Upper lobe of left lung (tissue), 4 donors: Measurements from ENCODE around the gene LDLRAD3.

Source experiments
- POLR2A ChIP-seq, 4 donors: fragments of 450-650 bp; IDR thresholded peaks; one replicate each; pipeline ENCODE4 v1.5.1; 2016 to 2017; ENCODE audit warnings: antibody characterized with exemption in 4 of 4, mild to moderate bottlenecking in 2 of 4
- POLR2AphosphoS5 ChIP-seq, 2 donors: sonication (generic); formaldehyde crosslinking; IDR thresholded peaks; one replicate each; pipeline ENCODE4 v1.5.1; 2017; ENCODE audit warnings: antibody characterized with exemption in 2 of 2
- TF ChIP-seq, protein P1 (sequence below), 6 experiments: fragments of 450-650 bp in 4 of 6; fragments of 200-600 bp in 2 of 6; sonication (generic) in 2 of 6; IDR thresholded peaks; one replicate each; pipeline ENCODE4 v1.5.1; 2016 to 2019; ENCODE audit warnings: antibody characterized with exemption in 6 of 6

DNA sequence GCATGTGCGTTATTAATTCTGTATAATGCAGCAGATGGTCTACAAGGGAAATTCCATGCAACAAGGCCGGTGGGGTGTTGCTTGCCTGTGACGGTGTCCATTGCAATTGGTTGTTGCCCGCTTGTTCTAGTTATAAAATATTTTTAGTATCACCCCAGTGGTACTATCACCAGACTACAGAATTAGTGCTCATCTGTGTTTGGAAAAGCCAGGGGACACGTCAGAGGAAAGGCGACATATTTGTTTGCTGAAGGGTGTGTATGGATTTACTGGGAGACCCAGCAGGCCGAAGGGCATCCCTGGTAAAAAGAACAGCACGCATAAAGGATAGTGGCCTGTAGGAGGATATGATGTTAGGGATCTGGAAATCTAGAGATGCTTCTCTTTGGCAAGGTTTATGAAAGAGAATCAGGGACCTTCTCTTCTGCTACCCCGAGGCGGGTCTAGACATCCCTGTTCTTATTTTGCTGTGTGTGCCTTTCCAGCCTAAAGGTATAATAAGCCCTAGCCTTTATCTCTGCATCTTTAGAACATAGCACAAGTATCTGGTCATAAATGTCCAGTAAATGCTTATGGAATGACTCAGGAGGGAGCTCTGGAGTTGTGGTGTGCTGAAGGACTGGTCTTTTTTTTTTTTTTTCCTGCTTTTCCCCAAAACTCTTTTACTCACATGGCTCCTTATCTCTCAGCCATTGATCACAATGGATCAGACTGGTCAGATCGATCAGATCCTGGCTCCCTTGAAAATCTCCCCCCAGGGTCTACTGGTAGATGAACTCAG is 90.9 kb downstream of the LDLRAD3 start:
- TF ChIP-seq, protein P1, sequence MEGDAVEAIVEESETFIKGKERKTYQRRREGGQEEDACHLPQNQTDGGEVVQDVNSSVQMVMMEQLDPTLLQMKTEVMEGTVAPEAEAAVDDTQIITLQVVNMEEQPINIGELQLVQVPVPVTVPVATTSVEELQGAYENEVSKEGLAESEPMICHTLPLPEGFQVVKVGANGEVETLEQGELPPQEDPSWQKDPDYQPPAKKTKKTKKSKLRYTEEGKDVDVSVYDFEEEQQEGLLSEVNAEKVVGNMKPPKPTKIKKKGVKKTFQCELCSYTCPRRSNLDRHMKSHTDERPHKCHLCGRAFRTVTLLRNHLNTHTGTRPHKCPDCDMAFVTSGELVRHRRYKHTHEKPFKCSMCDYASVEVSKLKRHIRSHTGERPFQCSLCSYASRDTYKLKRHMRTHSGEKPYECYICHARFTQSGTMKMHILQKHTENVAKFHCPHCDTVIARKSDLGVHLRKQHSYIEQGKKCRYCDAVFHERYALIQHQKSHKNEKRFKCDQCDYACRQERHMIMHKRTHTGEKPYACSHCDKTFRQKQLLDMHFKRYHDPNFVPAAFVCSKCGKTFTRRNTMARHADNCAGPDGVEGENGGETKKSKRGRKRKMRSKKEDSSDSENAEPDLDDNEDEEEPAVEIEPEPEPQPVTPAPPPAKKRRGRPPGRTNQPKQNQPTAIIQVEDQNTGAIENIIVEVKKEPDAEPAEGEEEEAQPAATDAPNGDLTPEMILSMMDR (IDR thresholded peaks at IDR 0.05): no peak
- TF ChIP-seq POLR2A (IDR thresholded peaks at IDR 0.05): no peak
- no peak for TF ChIP-seq POLR2AphosphoS5 (IDR thresholded peaks at IDR 0.05)
